GM21526 (cell line): ENCODE measurements around the gene NCOA1.
A peak's percentile ranks its signal among the peaks of the same experiment; 100 is the strongest.
"Not testable (repeated sequence)": the region's sequence is repeated elsewhere in the genome, so short reads cannot be mapped to it uniquely, and the experiment has no call there.

Experiments used
- ATAC-seq: cut with Tn5 transposase; IDR thresholded peaks from one replicate; pipeline ENCODE4 v1.9.1; 2021; ENCODE audit warnings: moderate library complexity; ENCODE audit not compliant: unreplicated experiment, low FRiP score

Gene NCOA1

DNA sequence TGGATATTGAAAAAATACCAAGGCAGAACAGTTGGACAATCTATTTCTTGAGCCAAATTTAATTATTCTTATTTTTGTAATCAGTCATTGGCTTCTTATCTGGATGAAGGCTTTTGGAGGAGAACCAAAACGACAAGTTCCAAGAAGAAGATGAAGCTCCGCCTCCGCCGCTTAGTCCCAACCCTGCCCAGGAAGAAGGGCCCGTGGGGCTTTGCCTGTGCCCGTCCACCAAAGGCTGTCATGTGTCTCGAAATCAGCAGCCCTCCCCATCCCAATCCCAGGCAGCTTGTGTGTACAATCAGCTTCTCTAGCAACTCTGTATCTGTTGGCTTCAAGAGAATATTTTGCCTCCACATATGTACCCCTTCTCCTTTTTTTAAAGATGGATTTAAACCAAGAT, 277.5 kb downstream of the NCOA1 start:
- ATAC-seq: no peak

DNA sequence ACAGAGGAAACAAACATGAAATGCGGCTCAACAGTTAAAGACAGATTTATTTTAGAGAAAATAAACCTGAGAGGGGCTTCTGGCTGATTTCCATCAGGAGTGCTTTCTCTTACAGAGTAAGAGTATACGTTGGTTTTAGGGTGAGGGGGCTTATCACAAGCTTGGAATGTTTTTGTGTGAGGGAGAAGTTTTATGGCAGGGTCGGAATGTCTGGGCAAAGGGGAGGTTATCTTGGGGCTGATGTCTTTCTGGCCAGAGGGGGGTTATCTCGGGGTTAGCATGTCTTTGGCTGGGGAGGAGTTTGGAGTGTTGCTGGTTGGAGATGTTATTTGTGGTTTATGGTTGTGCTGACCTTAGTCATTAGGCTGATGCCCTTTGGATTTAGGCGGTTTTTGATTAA, 280.0 kb downstream of the NCOA1 start:
- ATAC-seq: no peak

GRCh38 chr2:24771764-24772586, 280.9 kb downstream of the NCOA1 start:
- ATAC-seq: no peak

- ATAC-seq: no peak
These were observed 283.3 kb downstream of the NCOA1 start for GRCh38 chr2:24774373-24774772.

- ATAC-seq: no peak
These were observed 288.1 kb downstream of the NCOA1 start for GRCh38 chr2:24779116-24779515.

GRCh38 chr2:24783641-24784040, 292.6 kb downstream of the NCOA1 start:
- no peak for ATAC-seq

- ATAC-seq: peak; percentile 77
These were observed 294.7 kb downstream of the NCOA1 start for GRCh38 chr2:24785671-24786321.

DNA sequence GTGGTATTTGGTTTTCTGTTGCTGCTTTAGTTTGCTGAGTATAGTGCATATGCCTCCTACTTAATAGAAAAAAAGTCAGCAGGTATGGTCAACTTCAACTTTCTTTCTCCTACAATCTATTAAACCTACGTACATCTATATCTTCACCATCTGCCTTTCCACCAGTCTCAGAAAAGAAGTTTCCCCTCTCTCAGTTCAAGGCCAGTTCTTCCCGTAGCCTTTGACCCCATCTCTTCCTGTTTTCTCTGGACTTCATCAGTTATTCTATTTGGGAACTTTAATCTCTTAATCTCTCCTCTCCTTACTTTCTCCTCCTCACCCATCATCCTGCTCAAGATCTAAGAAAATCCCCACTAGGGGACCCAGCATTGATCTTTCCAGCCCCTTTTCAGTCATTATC, 296.5 kb downstream of the NCOA1 start:
- no peak for ATAC-seq

DNA sequence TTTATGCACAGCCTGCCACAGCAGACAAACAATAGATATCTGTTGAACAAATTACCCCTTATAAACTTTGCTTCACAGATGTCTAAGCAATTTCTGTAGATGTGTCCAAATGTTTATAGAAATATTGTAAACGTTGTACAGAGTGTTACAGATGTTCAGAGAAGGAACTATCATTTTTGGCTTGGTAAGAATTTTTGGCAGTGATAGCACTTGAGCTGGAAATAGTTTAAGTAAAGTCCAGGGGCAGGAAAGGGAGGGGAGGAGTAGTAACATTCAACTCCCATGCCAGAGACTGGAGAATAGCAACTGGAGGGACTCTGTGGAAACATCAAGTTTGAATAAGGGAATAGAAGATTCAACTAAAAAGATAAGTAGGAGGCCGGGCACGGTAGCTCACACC, 297.8 kb downstream of the NCOA1 start:
- no peak for ATAC-seq

DNA sequence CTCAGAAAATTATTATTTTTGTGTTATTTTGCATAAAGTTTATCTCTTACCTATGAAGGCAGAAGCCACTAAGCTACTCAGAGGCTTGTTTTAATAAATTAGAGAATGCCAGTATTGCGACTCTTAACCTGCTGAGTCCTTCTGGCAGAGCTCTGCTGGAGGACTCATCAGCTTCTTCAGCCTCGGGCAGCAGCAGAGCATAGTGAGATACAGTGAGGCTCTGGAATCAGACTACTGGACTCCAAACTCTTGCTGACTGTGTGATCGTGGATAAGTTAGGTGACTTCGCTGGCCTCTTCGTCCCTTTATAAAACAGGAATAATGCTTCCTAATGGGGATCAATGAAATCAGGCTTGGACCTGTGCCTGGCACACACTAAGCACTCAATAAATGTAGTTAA, 300.4 kb downstream of the NCOA1 start:
- ATAC-seq: no peak

- no peak for ATAC-seq
These were observed 301.5 kb downstream of the NCOA1 start for GRCh38 chr2:24792542-24792873.

GRCh38 chr2:24792874-24793760, 302.1 kb downstream of the NCOA1 start, which contains the start of the genes CENPO and PTRHD1:
Gene CENPO, plus strand, starts transcription at chr2:24793425. Its CDS starts 495 bp downstream, at chr2:24793920.
Gene PTRHD1, minus strand, starts transcription at chr2:24793391. Its CDS starts 14 bp downstream, at chr2:24793377.
- ATAC-seq: peak; percentile 85

DNA sequence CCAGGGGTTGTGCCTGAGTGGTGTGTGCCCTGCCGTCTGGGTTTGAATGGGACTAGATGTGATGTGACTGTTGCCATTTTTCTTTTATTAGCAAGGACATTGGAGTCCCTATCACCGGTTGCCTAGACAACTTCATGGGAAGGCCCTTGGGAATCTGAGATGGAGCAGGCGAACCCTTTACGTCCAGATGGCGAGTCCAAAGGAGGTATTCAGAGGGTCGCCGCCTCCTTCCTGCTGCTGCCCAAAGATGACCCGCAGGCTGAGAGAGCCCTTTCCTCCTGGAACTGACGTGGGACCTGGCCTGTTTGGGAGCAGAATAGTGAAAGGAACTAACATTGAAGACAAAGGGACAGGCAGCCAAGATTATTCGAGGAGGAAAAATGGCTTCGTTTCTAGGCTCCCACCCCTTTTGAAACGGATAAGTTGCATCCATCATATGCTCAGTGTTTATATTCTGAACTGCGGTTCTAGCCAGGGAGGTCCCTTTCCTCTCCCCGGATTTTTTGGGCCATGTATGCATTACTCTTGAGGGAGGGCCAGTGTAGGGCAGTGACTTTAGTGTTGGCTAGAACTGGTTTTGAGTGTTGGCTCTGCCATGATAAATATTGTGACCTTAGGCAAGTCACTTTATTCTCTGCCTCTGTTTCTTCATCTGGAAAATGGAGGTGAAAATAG, 302.8 kb downstream of the NCOA1 start:
- no peak for ATAC-seq

DNA sequence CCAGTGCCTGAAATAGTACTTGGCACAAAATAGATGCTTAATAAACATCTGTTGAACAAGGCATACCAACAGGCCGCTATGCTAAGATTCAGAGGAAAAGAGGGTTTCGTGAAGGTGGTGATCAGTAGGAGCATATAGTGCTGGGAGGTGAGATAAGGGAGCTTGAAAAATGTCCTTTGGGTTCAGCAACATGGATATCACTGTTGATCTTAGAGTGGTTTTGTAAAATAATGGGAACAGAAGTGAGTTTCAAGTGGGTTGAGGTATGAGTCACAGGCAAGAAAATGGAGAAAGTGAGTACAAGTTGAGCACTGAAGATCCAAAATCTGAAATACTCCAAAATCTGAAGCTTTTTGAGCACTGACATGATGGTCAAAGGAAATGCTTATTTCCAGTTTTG, 306.6 kb downstream of the NCOA1 start:
- ATAC-seq: no peak

DNA sequence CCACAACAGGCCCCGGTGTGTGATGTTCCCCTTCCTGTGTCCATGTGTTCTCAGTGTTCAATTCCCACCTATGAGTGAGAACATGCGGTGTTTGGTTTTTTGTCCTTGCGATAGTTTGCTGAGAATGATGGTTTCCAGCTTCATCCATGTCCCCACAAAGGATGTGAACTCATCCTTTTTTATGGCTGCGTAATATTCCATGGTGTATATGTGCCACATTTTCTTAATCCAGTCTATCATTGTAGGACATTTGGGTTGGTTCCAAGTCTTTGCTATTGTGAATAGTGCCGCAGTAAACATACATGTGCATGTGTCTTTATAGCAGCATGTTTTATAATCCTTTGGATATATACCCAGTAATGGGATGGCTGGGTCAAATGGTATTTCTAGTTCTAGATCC, 309.4 kb downstream of the NCOA1 start:
- not testable (repeated sequence) for ATAC-seq

- not testable (repeated sequence) for ATAC-seq
These were observed 315.0 kb downstream of the NCOA1 start for GRCh38 chr2:24805811-24806660.

GRCh38 chr2:24806661-24807036, 315.6 kb downstream of the NCOA1 start:
- no peak for ATAC-seq

DNA sequence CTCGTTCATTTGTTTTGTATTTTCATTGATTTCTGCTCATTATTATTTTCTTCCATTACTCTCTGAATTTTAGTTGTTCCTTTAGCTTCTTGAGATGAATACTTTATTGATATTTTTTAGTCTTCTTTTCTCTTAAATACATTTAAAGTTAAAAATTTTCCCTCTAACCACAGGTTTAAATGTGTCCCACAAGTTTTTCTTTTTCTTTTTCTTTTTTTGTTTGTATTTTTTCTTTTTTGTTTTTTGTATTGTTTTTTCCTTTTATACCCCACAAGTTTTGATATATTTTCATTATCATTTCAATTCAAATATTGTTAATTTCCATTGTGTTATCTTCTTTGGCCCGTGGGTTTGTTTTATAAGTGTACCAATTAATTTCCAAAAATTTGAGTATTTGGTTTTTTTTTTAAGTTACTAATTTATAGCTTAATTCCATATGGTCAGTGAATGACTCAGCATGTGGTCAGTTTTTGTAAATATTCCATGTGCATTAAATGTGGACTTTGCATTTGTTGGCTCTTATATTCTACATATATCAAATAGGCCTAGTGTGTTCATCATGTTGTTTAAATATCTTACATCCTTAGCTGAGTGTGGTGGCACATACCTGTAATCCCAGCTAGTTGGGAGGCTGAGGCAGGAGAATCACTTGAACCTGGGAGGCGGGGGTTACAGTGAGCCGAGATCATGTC, 318.4 kb downstream of the NCOA1 start:
- no peak for ATAC-seq

DNA sequence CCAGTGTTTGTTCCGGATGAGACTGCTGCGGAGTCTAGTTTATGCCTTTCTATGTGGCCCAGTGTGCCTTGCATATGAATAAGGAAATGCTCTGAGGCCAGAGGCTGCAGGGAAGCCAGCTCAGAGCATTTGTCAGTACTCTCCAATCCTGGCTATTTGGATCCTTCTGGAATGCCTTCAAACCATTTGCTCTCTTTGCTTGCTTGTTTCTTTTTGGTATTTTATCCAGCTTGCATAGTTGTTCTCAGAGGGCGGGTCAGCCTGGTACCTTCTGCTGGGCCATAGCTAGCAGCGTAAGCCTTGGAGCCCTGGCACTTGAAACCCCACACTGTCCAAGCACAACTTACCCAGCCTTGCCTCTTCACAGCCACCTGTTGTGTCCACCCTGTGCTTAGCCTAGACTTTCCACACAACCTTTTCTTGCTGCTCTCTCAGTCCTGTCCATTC, 322.7 kb downstream of the NCOA1 start:
- ATAC-seq: no peak
